NCI-H2227 treated with DMSO at 0.1 percent for 48 hours (cell line): ENCODE data around the gene SCARB2.
"Not testable (repeated sequence)": the region's sequence is repeated elsewhere in the genome, so short reads cannot be mapped to it uniquely, and the experiment has no call there.

Experiments used
- DNase-seq: peaks from one replicate; lab custom pipeline; 2025; lab: John Stamatoyannopoulos, UW

The SCARB2 gene

GRCh38 chr4:76213415-76214176 is at the start of gene SCARB2:
Gene SCARB2, minus strand, starts transcription at chr4:76213824. Its CDS starts 281 bp downstream, at chr4:76213543.
- peak; percentile 65 for DNase-seq

GRCh38 chr4:76260571-76260970 is 46.9 kb upstream of the SCARB2 start:
- DNase-seq, result no peak

- no peak for DNase-seq
These were observed 44.2 kb upstream of the SCARB2 start for GRCh38 chr4:76257824-76258223.

GRCh38 chr4:76256968-76257367 is 43.3 kb upstream of the SCARB2 start:
- DNase-seq, result no peak

- no peak for DNase-seq
These were observed 42.4 kb upstream of the SCARB2 start for GRCh38 chr4:76256032-76256431.

- DNase-seq, result no peak
These were observed 39.9 kb upstream of the SCARB2 start for GRCh38 chr4:76253511-76253910.

- DNase-seq, result no peak
These were observed 38.6 kb upstream of the SCARB2 start for GRCh38 chr4:76252271-76252653.

- peak; percentile 81 for DNase-seq
These were observed 38.0 kb upstream of the SCARB2 start, which contains the start of gene FAM47E for GRCh38 chr4:76251441-76252270. Gene FAM47E, plus strand, starts transcription at chr4:76251721. Its CDS starts 26 bp downstream, at chr4:76251747.

- no peak for DNase-seq
These were observed 37.3 kb upstream of the SCARB2 start for GRCh38 chr4:76250962-76251361.

GRCh38 chr4:76246852-76247251 is 33.2 kb upstream of the SCARB2 start:
- DNase-seq, result no peak

- DNase-seq, result no peak
These were observed 32.4 kb upstream of the SCARB2 start for GRCh38 chr4:76246025-76246424.

GRCh38 chr4:76243877-76244276 is 30.3 kb upstream of the SCARB2 start:
- DNase-seq, result not testable (repeated sequence)

- DNase-seq, result no peak
These were observed 26.6 kb upstream of the SCARB2 start for GRCh38 chr4:76240236-76240635.

- DNase-seq, result no peak
These were observed 25.1 kb upstream of the SCARB2 start for GRCh38 chr4:76238701-76239100.

- no peak for DNase-seq
These were observed 24.6 kb upstream of the SCARB2 start for GRCh38 chr4:76238236-76238635.

- DNase-seq, result no peak
These were observed 22.3 kb upstream of the SCARB2 start for GRCh38 chr4:76235915-76236314.

- no peak for DNase-seq
These were observed 21.8 kb upstream of the SCARB2 start for GRCh38 chr4:76235407-76235806.

GRCh38 chr4:76234679-76235044 is 21.0 kb upstream of the SCARB2 start:
- DNase-seq, result no peak

GRCh38 chr4:76233967-76234678 is 20.5 kb upstream of the SCARB2 start:
- no peak for DNase-seq

GRCh38 chr4:76233529-76233928 is 19.9 kb upstream of the SCARB2 start:
- DNase-seq, result no peak

- no peak for DNase-seq
These were observed 19.5 kb upstream of the SCARB2 start for GRCh38 chr4:76233083-76233482.

- DNase-seq, result no peak
These were observed 19.1 kb upstream of the SCARB2 start for GRCh38 chr4:76232681-76233080.

- DNase-seq, result no peak
These were observed 12.8 kb upstream of the SCARB2 start for GRCh38 chr4:76226418-76226817.
